Neural cell (in vitro differentiated cells): ENCODE data around the gene CPA3. TPM values are rescaled to one million over a fixed set of nuclear protein-coding genes. Genes with fewer than 3 reads are reported as not detected.

ENCODE experiments used
- H2AFZ ChIP-seq: fragments of 200-600, 300-800 bp; sonication (generic), shearing (Covaris generic); 2 replicates; pipeline ENCODE4 v1.6.0; 2014; ENCODE audit warnings: low read depth, mild to moderate bottlenecking, antibody characterized with exemption, low read length, moderate library complexity
- H3F3A ChIP-seq: fragments of 200-600 bp; shearing (Covaris generic); 2 replicates; pipeline ENCODE4 v1.6.1; 2016; ENCODE audit warnings: mild to moderate bottlenecking, moderate library complexity, mixed read lengths, antibody characterized with exemption, low read length; ENCODE audit not compliant: insufficient read depth, poor library complexity, severe bottlenecking
- H3K27ac ChIP-seq: fragments of 200-600, 300-800 bp; sonication (generic), shearing (Covaris generic); 2 replicates; pipeline ENCODE4 v1.5.1; 2014; ENCODE audit warnings: mild to moderate bottlenecking, low read length, moderate library complexity
- H3K27me3 ChIP-seq: fragments of 300-800, 200-600 bp; sonication (generic), shearing (Covaris generic); 2 replicates; pipeline ENCODE4 v1.6.0; 2014; ENCODE audit warnings: mild to moderate bottlenecking, low read depth, low read length, moderate library complexity; ENCODE audit not compliant: insufficient read depth
- H3K36me3 ChIP-seq: fragments of 300-800, 200-600 bp; sonication (generic), shearing (Covaris generic); 2 replicates; pipeline ENCODE4 v1.5.1; 2014; ENCODE audit warnings: mild to moderate bottlenecking, antibody characterized with exemption, low read length, moderate library complexity; ENCODE audit not compliant: insufficient read depth
- H3K4me2 ChIP-seq: fragments of 300-800, 200-600 bp; sonication (generic), shearing (Covaris generic); 2 replicates; pipeline ENCODE4 v1.6.0; 2014; ENCODE audit warnings: mild to moderate bottlenecking, low read length
- H3K4me3 ChIP-seq: fragments of 300-800, 200-600 bp; sonication (generic), shearing (Covaris generic); 2 replicates; pipeline ENCODE4 v1.5.1; 2014; ENCODE audit warnings: mild to moderate bottlenecking, low read length, moderate library complexity
- H3K79me2 ChIP-seq: fragments of 200-600 bp; shearing (Covaris generic); replicated peaks from 2 replicates; pipeline ENCODE4 v1.6.0; 2014; ENCODE audit warnings: mild to moderate bottlenecking, low read length, moderate library complexity; ENCODE audit not compliant: insufficient read depth
- H3K9ac ChIP-seq: fragments of 300-800, 200-600 bp; sonication (generic), shearing (Covaris generic); 2 replicates; pipeline ENCODE4 v1.6.1; 2016; ENCODE audit warnings: mild to moderate bottlenecking, low read length, mixed read lengths
- H3K9me2 ChIP-seq: fragments of 200-600 bp; shearing (Covaris generic); 2 replicates; pipeline ENCODE4 v1.6.1; 2016; ENCODE audit warnings: mild to moderate bottlenecking, low read length, mixed read lengths; ENCODE audit not compliant: insufficient read depth
- H3K9me3 ChIP-seq: fragments of 200-600, 300-800 bp; sonication (generic), shearing (Covaris generic); 2 replicates; pipeline ENCODE4 v1.6.1; 2016; ENCODE audit warnings: mild to moderate bottlenecking, mixed run types, low read length, moderate library complexity, mixed read lengths
- H4K20me1 ChIP-seq: fragments of 200-600 bp; shearing (Covaris generic); 2 replicates; pipeline ENCODE4 v1.6.1; 2016; ENCODE audit warnings: mild to moderate bottlenecking, mixed run types; ENCODE audit not compliant: insufficient read depth
- EP300 ChIP-seq: fragments of 450-650 bp; conservative IDR thresholded peaks from 2 replicates; pipeline ENCODE4 v1.6.1; 2014; ENCODE audit warnings: antibody characterized with exemption, mild to moderate bottlenecking, moderate library complexity; ENCODE audit not compliant: poor library complexity, severe bottlenecking
- EZH2 ChIP-seq: fragments of 200-600, 300-800 bp; shearing (Covaris generic), sonication (generic); IDR thresholded peaks from 2 replicates; pipeline ENCODE4 v1.6.1; 2014; ENCODE audit warnings: antibody characterized with exemption, low read length, borderline replicate concordance, mild to moderate bottlenecking; ENCODE audit not compliant: insufficient read depth, poor library complexity, severe bottlenecking
- MXI1 ChIP-seq: fragments of 450-650 bp; conservative IDR thresholded peaks from 2 replicates; pipeline ENCODE4 v1.6.1; 2014; ENCODE audit warnings: antibody characterized with exemption, mild to moderate bottlenecking; ENCODE audit not compliant: poor library complexity, severe bottlenecking
- POLR2AphosphoS5 ChIP-seq: IDR thresholded peaks from 2 replicates; pipeline ENCODE4 v1.6.1; 2012
- RAD21 ChIP-seq: fragments of 450-650 bp; conservative IDR thresholded peaks from 2 replicates; pipeline ENCODE4 v1.6.1; 2014; ENCODE audit warnings: antibody characterized with exemption, mild to moderate bottlenecking, moderate library complexity
- SMC3 ChIP-seq: fragments of 450-650 bp; conservative IDR thresholded peaks from 2 replicates; pipeline ENCODE4 v1.6.1; 2014; ENCODE audit warnings: antibody characterized with exemption, mild to moderate bottlenecking, moderate library complexity; ENCODE audit not compliant: poor library complexity
- TAF1 ChIP-seq: IDR thresholded peaks from 2 replicates; pipeline ENCODE4 v1.6.1; 2012; ENCODE audit warnings: low read depth
- polyA plus RNA-seq: library from polyadenylated mRNA; depleted of rRNA; stranded (reverse); fragments of >200 nt; gene quantifications from 2 replicates; pipeline ENCODE4 v1.2.3, GENCODE V29; 2014
- TF ChIP-seq, protein P1 (sequence below): IDR thresholded peaks from 2 replicates; pipeline ENCODE4 v1.6.1; 2012; ENCODE audit warnings: borderline replicate concordance
- TF ChIP-seq, protein P2 (sequence below): fragments of 450-650 bp; IDR thresholded peaks from 2 replicates; pipeline ENCODE4 v1.5.1; 2014; ENCODE audit warnings: antibody characterized with exemption, mild to moderate bottlenecking, moderate library complexity; ENCODE audit not compliant: poor library complexity, severe bottlenecking

CPA3 gene
- polyA plus RNA-seq, 1 donor from 2014 or later: not detected

DNA sequence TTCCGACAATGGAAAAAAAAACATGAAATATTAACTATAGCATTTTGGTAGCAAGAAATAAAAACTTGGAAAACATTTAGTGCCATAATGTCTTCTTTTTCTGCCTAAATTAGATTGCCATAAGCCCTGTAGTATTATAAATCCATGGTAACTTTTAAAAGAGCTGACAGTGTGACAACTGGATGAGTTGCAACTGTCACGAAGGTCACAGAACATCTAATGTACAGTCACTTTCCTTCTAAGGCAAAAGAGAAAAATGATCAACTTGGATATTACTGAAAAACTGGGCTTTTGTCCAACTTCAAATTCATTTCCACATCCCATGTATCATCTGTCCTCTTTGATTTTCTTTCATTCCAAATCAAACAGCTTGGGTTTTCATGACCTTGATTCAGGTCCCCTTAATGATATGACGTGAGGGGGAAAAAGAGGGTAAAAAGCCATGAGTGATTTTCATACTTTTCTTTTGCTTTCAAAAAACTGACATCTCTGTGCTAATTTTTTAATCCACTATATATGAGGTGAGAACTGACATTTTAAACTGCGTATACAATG lies 36.9 kb upstream of the CPA3 start:
- H3K4me3 ChIP-seq: no peak overlapping the region

DNA sequence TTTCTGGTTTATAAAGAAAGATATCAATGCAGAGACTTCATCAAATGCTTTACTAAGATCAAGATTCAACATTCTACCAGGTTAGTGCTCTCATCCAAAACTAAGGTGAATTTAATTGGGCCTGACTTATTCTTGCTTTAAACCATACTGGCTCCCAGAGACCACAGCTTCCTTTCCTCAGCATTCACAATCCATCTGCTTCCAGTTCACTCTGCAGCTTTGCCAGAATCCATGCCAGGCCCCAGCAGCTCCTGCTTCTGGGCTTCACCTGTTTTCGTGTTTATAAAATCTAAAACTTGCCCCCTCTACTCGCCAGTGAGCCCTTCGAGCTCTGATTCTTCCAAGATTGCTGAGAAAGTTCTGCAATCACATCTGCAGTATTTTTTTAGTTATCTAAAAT lies 35.2 kb upstream of the CPA3 start:
- Histone ChIP-seq H3K27ac (no peak overlapping the region), H2AFZ (no peak overlapping the region), H3K4me2 (no peak overlapping the region), H3K36me3 (no peaks in the 10 kb centered on the region), H3F3A (no peaks in the 10 kb centered on the region), H3K9me3 (no peaks in the 10 kb centered on the region), H4K20me1 (no peaks in the 10 kb centered on the region), H3K27me3 (no peaks in the 10 kb centered on the region), H3K9me2 (no peaks in the 10 kb centered on the region), H3K9ac (no peak overlapping the region), H3K4me3 (no peak overlapping the region), H3K79me2 (no peaks in the 10 kb centered on the region)
- TF ChIP-seq MXI1 (no peak), EZH2 (no peak), TAF1 (no peak), SMC3 (no peak), EP300 (no peak), POLR2AphosphoS5 (no peak), RAD21 (no peak)
- TF ChIP-seq, protein P1, sequence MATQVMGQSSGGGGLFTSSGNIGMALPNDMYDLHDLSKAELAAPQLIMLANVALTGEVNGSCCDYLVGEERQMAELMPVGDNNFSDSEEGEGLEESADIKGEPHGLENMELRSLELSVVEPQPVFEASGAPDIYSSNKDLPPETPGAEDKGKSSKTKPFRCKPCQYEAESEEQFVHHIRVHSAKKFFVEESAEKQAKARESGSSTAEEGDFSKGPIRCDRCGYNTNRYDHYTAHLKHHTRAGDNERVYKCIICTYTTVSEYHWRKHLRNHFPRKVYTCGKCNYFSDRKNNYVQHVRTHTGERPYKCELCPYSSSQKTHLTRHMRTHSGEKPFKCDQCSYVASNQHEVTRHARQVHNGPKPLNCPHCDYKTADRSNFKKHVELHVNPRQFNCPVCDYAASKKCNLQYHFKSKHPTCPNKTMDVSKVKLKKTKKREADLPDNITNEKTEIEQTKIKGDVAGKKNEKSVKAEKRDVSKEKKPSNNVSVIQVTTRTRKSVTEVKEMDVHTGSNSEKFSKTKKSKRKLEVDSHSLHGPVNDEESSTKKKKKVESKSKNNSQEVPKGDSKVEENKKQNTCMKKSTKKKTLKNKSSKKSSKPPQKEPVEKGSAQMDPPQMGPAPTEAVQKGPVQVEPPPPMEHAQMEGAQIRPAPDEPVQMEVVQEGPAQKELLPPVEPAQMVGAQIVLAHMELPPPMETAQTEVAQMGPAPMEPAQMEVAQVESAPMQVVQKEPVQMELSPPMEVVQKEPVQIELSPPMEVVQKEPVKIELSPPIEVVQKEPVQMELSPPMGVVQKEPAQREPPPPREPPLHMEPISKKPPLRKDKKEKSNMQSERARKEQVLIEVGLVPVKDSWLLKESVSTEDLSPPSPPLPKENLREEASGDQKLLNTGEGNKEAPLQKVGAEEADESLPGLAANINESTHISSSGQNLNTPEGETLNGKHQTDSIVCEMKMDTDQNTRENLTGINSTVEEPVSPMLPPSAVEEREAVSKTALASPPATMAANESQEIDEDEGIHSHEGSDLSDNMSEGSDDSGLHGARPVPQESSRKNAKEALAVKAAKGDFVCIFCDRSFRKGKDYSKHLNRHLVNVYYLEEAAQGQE: no peak
- TF ChIP-seq, protein P2, sequence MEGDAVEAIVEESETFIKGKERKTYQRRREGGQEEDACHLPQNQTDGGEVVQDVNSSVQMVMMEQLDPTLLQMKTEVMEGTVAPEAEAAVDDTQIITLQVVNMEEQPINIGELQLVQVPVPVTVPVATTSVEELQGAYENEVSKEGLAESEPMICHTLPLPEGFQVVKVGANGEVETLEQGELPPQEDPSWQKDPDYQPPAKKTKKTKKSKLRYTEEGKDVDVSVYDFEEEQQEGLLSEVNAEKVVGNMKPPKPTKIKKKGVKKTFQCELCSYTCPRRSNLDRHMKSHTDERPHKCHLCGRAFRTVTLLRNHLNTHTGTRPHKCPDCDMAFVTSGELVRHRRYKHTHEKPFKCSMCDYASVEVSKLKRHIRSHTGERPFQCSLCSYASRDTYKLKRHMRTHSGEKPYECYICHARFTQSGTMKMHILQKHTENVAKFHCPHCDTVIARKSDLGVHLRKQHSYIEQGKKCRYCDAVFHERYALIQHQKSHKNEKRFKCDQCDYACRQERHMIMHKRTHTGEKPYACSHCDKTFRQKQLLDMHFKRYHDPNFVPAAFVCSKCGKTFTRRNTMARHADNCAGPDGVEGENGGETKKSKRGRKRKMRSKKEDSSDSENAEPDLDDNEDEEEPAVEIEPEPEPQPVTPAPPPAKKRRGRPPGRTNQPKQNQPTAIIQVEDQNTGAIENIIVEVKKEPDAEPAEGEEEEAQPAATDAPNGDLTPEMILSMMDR: no peak

More for the DNA sequence above, 36.9 kb upstream of the CPA3 start:
- Histone ChIP-seq H3K9me3 (no peaks in the 10 kb centered on the region), H3K4me2 (no peak overlapping the region), H3F3A (no peaks in the 10 kb centered on the region), H3K79me2 (no peaks in the 10 kb centered on the region), H4K20me1 (no peaks in the 10 kb centered on the region), H3K27me3 (no peaks in the 10 kb centered on the region), H3K9me2 (no peaks in the 10 kb centered on the region), H3K9ac (no peak overlapping the region), H3K27ac (no peak overlapping the region), H2AFZ (no peak overlapping the region), H3K36me3 (no peaks in the 10 kb centered on the region)
- no peak for TF ChIP-seq TAF1
- no peak for TF ChIP-seq RAD21
- no peak for TF ChIP-seq SMC3
- no peak for TF ChIP-seq EZH2
- TF ChIP-seq EP300: no peak
- TF ChIP-seq MXI1: no peak
- TF ChIP-seq, protein P2: no peak
- TF ChIP-seq, protein P1: no peak
- TF ChIP-seq POLR2AphosphoS5: no peak
